ENCODE results near the gene TANC1.

TANC1 gene

GRCh38 chr2:159144776-159145614 lies 176.6 kb downstream of the TANC1 start:
- TF ChIP-seq TAF1 (IDR thresholded peaks at IDR 0.05; ENCODE audit: borderline replicate concordance, low read depth, low read length) (no peak), POLR2AphosphoS5 (IDR thresholded peaks at IDR 0.05; ENCODE audit: low read depth, low read length) (no peak)
- FAIRE-seq (no peak), DNase-seq (ENCODE audit: insufficient read length) (no peak)

GRCh38 chr2:159145745-159146354 lies 177.4 kb downstream of the TANC1 start:
- no peak for TF ChIP-seq POLR2AphosphoS5 (IDR thresholded peaks at IDR 0.05; ENCODE audit: low read depth, low read length)
- no peak for TF ChIP-seq POLR2A (IDR thresholded peaks at IDR 0.05; ENCODE audit: low read depth, low read length)
- TF ChIP-seq TAF1 (IDR thresholded peaks at IDR 0.05; ENCODE audit: borderline replicate concordance, low read depth, low read length): no peak
- no peak for DNase-seq (ENCODE audit: insufficient read length)
- FAIRE-seq: no peak

GRCh38 chr2:159146996-159147666 lies 178.7 kb downstream of the TANC1 start:
- TF ChIP-seq TAF1 (IDR thresholded peaks at IDR 0.05; ENCODE audit: borderline replicate concordance, low read depth, low read length) (no peak), POLR2AphosphoS5 (IDR thresholded peaks at IDR 0.05; ENCODE audit: low read depth, low read length) (no peak), POLR2A (IDR thresholded peaks at IDR 0.05; ENCODE audit: low read depth, low read length) (no peak)
- FAIRE-seq: no peak
- no peak for DNase-seq (ENCODE audit: insufficient read length)

DNA sequence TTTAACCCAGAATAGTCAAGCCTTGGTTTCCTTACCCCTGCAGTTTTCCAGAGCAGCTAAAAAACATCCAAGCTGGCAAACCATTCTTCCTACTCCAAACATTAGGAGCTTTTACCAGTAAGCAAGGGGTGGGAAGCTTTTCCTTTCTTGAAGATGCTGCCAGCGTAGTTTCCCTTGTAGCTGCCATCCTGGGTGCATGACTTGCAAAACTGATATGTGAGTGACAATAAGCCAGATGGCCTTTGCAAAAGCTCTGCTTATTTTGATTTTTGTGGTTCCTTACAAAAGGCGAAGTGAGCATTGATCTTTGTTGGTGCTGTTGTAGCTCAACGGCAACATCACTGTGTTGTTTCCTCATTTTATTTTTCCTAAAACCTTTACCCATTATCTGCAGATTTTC lies 179.2 kb downstream of the TANC1 start:
- DNase-seq (ENCODE audit: insufficient read length) (no peak), FAIRE-seq (no peak)
- TF ChIP-seq POLR2AphosphoS5 (IDR thresholded peaks at IDR 0.05; ENCODE audit: low read depth, low read length) (no peak), TAF1 (IDR thresholded peaks at IDR 0.05; ENCODE audit: borderline replicate concordance, low read depth, low read length) (no peak), POLR2A (IDR thresholded peaks at IDR 0.05; ENCODE audit: low read depth, low read length) (no peak)

- TF ChIP-seq POLR2A (IDR thresholded peaks at IDR 0.05; ENCODE audit: low read depth, low read length): no peak
- no peak for TF ChIP-seq TAF1 (IDR thresholded peaks at IDR 0.05; ENCODE audit: borderline replicate concordance, low read depth, low read length)
- no peak for TF ChIP-seq POLR2AphosphoS5 (IDR thresholded peaks at IDR 0.05; ENCODE audit: low read depth, low read length)
- DNase-seq (ENCODE audit: insufficient read length) (no peak), FAIRE-seq (no peak)
These were observed 180.5 kb downstream of the TANC1 start for GRCh38 chr2:159148901-159149300.

- FAIRE-seq: no peak
- TF ChIP-seq POLR2A (IDR thresholded peaks at IDR 0.05; ENCODE audit: low read depth, low read length) (no peak), TAF1 (IDR thresholded peaks at IDR 0.05; ENCODE audit: borderline replicate concordance, low read depth, low read length) (no peak), POLR2AphosphoS5 (IDR thresholded peaks at IDR 0.05; ENCODE audit: low read depth, low read length) (no peak)
- DNase-seq (ENCODE audit: insufficient read length): no peak
These were observed 181.3 kb downstream of the TANC1 start for GRCh38 chr2:159149747-159150146.

DNA sequence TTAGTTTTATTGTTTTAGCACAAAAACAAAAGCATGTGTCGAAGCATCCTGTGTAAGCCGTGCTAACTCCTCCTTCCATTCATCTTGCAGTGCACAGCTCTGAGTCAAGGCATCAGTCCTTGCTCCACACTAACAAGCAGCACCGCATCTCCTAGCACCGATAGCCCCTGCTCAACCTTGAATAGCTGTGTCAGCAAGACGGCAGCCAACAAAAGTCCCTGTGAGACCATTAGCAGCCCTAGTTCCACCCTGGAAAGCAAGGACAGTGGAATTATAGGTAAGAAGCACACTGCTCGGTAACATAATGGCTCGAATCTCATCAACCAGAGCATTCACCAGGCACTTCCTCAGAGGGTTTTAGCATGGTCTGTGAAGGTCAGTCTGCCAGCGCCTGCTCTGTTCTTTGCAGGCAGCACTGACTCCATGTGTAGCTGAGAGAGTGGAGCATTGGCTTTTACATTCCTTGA lies 181.9 kb downstream of the TANC1 start:
- FAIRE-seq: no peak
- DNase-seq (ENCODE audit: insufficient read length): no peak

DNA sequence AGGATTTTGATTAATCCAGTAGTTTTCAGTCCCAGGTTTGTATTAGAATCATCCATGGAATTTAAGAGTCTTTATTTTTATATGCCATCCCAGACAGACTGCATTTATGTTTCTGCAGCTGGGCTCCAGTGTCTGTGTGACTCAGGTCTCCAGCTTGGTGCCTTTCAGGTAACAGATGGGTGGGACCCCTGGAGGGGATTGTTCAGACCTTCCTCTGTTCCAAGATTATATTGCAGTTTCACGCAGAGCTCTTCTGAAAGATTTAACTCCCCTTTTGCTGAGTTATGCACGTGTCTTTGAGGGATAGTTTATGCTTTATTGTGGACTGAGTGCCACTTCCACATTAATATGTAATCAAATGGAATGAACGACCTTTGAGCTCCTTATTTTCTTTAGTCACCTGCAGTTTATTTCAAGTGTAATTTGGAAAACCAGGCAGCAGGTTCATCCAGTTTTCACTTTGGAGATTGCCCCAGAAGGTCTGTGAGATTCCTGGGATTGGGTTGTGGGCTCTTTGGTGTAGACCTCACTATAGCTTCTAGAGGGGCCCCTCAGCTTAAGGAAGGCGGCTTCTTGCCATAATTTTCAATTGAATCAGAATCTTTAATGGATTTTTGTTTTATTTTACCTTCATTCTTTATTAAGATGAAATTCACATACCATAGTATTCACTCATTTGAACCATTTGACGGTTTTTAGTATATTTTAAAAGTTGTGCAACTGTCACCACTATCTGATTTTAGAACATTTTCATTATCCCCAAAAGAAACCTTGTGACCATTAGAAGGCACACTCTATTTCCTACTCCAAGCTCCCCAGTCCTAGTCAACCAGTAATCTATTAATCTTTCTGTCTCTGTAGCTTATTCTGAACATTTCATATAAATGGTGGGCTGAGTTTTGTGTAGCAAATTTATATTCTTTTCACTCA lies 183.0 kb downstream of the TANC1 start:
- no peak for FAIRE-seq
- TF ChIP-seq POLR2AphosphoS5 (IDR thresholded peaks at IDR 0.05; ENCODE audit: low read depth, low read length): no peak
- TF ChIP-seq TAF1 (IDR thresholded peaks at IDR 0.05; ENCODE audit: borderline replicate concordance, low read depth, low read length): no peak
- no peak for TF ChIP-seq POLR2A (IDR thresholded peaks at IDR 0.05; ENCODE audit: low read depth, low read length)
- no peak for DNase-seq (ENCODE audit: insufficient read length)

More for the DNA sequence above, 181.9 kb downstream of the TANC1 start:
- TF ChIP-seq TAF1 (IDR thresholded peaks at IDR 0.05; ENCODE audit: borderline replicate concordance, low read depth, low read length) (no peak), POLR2AphosphoS5 (IDR thresholded peaks at IDR 0.05; ENCODE audit: low read depth, low read length) (no peak), POLR2A (IDR thresholded peaks at IDR 0.05; ENCODE audit: low read depth, low read length) (no peak)

GRCh38 chr2:159152128-159152778 lies 183.8 kb downstream of the TANC1 start:
- FAIRE-seq (no peak), DNase-seq (ENCODE audit: insufficient read length) (no peak)
- no peak for TF ChIP-seq POLR2AphosphoS5 (IDR thresholded peaks at IDR 0.05; ENCODE audit: low read depth, low read length)
- no peak for TF ChIP-seq TAF1 (IDR thresholded peaks at IDR 0.05; ENCODE audit: borderline replicate concordance, low read depth, low read length)
- TF ChIP-seq POLR2A (IDR thresholded peaks at IDR 0.05; ENCODE audit: low read depth, low read length): no peak

GRCh38 chr2:159153063-159153462 lies 184.6 kb downstream of the TANC1 start:
- DNase-seq (ENCODE audit: insufficient read length) (no peak), FAIRE-seq (no peak)
- TF ChIP-seq POLR2AphosphoS5 (IDR thresholded peaks at IDR 0.05; ENCODE audit: low read depth, low read length): no peak
- no peak for TF ChIP-seq TAF1 (IDR thresholded peaks at IDR 0.05; ENCODE audit: borderline replicate concordance, low read depth, low read length)
- TF ChIP-seq POLR2A (IDR thresholded peaks at IDR 0.05; ENCODE audit: low read depth, low read length): no peak

Measured in GM12892 (cell line).